HG03196 (cell line): ENCODE results near the gene LRRC4B.
"Not testable (repeated sequence)": the region's sequence is repeated elsewhere in the genome, so short reads cannot be mapped to it uniquely, and the experiment has no call there.

Experiments
- ATAC-seq: cut with Tn5 transposase; IDR thresholded peaks from one replicate; pipeline ENCODE4 v1.9.1; 2021; ENCODE audit not compliant: unreplicated experiment

Gene LRRC4B

DNA sequence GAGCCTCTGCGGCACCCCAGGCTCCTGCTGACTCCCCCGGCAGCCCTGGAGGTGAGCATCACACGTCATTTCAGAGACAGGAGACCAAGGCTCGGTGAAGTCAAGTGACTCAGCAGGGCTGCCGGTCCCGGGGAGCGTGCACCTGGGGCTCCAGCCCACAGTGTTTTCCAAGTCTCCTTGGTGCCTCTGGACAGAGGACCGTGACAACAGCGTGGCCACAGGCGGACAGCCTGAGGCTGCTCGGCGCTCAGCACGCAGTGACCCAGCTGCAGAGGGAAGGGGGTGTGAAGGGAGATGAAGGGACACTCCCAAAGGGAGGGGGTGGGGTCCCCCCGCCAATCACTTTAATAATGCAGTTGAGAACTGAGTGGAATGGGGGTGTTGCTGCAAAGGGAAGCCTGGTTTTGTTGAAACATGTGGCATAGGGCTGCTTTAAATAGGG lies 37.0 kb downstream of the LRRC4B start:
- ATAC-seq: no peak

DNA sequence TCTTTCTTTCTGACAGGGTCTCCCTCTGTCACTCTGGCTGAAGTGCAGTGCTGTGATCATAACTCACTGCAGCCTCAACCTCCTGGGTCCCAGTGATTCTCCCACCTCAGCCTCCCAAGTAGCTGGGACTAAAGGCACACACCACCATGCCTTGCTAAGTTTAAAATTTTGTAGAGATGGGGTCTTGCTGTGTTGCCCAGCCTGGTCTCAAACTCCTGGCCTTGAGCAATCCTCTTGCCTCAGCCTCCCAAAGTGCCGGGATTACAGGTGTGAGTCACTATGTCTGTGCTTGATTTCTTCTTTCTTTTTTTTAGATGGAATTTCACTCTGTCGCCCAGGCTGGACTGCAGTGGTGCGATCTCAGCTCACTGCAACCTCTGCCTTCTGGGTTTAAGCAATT lies 40.2 kb downstream of the LRRC4B start:
- ATAC-seq: not testable (repeated sequence)

DNA sequence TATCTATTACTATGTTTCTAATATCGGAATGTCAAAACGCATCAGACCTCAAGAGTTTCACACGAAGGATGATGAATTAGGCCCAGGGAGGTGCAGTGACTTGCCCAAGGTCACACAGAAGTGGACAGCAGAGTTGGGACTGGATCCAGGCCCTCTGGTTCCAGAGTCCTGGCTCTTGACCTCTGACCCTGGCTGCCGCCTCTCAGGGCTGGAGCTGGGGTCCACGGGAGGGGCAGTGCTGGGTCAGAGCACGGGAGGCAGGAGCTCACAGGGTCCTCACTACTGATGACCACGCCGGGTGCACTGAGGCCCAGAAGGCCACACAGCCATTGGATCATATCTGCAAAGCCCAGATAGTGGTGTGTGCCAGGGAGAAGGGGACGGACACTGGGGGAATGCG lies 45.4 kb downstream of the LRRC4B start:
- ATAC-seq: no peak

DNA sequence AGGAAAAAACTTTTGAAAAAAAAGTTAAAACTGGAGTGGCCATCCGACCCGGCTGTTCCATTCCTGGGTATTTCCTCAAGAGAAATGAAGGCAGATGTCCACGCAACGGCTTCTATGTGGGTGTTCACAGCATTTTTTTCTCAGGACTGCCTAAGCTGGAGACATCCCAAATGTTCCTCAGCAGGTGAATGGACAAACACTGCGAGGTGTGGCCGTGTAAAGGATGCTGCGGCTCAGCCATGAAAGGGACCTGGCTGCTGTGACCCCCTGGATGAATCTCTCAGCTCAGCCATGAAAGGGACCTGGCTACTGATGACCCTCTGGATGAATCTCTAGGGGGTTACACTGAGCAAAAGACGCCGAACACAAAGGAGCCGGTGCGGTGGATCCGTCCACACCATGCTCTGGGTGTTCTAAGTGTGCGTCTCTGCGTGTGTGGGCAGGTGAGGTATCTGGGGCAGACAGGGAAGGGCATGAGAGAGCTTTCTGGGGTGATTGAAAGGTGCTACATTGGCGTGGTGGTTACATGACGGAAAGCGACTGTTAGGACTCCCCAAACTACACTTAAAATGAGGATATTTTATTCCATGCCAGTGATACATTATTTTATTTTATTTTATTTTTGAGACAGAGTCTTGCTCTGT lies 47.3 kb downstream of the LRRC4B start:
- ATAC-seq: no peak

- no peak for ATAC-seq
Observed at GRCh38 chr19:50519006-50519575, 49.1 kb downstream of the LRRC4B start.

DNA sequence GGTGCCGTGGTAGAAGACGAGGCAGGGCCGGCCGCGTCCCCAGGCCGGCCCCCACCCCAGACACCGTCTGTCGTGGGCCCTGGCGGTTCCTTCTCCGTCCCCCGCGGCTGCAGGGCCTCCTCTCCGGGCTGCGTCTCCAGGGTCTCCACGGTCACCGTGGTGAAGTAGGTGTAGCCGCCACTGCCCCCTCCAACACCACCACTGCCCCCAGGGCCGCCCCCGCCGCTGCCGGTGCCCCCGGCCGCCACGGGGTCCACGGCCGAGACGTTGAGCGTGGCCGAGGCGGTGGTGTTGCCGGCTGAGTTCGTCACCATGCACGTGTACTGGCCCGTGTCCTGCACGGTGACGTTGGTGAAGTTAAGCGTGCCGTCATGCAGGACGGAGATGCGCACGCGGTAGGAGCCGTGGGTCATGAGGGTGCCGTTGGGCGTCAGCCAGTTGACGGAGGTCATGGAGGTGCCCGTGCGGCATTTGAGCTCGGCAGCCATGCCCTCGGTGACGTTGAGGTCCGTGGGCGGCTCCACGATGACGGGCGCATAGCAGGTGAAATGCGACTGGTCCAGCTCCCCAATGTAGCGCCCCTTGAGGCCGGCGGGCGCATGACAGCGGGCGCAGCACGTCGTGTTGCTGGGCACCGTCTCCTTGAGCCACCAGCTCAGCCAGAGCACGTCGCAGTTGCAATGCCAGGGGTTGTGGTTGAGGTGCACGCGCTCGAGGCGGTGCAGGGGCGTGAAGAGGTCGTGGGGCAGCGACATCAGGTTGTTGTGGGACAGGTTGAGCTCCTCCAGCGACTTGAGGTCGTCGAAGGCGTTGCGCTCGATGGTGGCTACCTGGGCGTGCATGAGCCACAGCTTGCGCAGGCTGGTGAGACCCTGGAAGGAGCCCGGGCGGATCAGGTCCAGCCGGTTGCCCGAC lies 49.9 kb downstream of the LRRC4B start:
- ATAC-seq: no peak

- no peak for ATAC-seq
Observed at GRCh38 chr19:50517704-50518075, 50.5 kb downstream of the LRRC4B start.

- ATAC-seq: no peak
Observed at GRCh38 chr19:50516964-50517703, 51.1 kb downstream of the LRRC4B start.

DNA sequence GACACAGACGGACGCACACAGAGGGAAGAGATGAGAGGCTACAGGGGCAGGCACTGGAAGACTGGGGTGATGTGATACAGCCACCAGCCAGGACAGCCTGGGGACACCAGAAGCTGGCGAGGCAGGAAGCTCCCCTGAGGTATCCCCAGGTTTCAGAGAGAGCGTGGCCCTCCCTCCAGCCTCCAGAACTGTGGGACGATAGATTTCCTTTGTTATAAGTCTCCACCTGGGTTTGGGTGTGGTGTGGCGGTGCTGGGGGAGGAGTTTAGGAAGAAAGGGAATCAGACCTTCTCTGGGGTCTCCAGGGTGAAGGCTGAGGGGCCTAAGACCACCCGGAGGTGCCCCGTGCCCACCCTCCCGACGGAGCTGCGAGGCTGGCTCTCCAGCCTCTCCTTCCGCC lies 51.8 kb downstream of the LRRC4B start:
- ATAC-seq: no peak

- no peak for ATAC-seq
Observed at GRCh38 chr19:50515168-50515561, 53.1 kb downstream of the LRRC4B start.

DNA sequence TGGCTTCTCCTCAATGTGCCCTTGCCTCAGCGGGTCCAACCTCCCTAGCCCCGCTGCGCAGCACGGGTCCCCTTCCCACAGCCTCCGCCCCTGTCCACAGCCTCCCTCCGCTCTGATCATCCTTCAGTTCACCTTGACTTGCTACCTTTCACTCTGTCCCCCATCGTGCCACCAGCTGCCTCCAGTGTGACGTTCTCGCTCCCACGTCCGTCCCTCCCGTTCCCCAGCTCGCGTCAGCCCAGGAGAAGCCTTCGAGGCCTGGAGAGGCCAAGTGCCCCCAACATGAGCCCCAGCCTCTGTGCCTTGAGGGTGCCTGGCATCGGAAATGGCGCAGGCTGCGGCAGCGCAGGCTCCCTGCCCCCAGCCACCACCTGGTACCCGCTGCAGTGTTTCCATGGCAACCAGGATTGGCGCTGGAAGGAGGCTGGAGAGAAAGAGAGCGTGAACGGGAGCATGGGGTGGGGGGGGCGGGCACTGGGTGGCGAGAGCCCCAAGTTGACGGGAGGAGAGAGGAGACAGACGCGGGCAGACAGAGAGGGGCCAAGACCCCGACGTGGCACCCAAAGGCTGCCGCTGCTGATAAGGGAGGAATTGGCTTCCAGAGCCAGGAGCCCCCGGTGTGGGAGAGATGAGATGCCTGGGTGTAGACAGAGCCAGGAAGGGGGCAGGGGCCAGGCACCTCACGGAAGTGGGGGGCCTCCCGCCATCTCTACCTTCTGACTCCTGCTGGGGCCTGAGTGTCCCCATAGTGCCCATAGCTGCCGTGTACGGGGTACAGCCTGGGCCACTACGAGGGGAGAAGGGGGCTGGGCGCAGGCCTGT lies 53.7 kb downstream of the LRRC4B start:
- ATAC-seq: no peak

GRCh38 chr19:50513746-50514345 lies 54.4 kb downstream of the LRRC4B start, which contains the start of gene ASPDH:
ASPDH (minus strand) TSS chr19:50513913; CDS start chr19:50513823, 90 bp downstream.
- no peak for ATAC-seq

DNA sequence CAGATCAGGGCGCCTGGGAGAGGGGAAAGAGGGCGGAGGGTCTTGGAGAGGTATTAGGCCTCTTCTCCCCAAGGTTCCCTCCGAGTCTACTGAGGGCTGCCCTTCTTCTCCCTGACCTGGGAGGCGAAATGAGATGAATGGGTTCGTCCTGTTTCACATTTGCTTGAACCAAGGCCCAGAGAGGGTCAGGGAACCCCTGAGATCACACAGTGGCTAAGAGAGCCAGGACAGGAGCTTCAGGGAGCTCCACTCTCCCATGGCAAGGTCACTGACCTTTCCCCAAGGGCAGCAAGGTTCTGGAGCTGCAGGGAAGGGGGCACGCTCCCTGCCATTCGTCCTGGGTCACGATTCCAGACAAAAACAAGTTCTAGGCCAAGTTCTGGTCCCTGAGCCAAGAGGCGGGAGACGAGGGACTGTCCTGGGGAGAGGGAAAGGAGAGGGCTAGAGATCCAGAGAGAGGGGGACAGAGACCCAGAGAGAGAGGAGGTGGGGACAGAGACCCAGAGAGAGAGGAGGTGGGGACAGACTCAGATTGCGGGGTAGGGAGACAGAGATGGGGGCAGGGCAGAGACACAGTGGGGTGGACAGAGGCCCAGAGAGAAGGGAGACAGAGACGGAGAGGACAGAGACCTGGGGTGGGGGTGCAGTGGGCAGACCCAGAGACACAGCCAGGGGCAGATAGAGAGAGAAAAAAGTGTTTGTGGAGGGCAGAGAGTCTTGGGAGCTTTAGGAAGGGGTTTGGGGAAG lies 55.1 kb downstream of the LRRC4B start:
- no peak for ATAC-seq

DNA sequence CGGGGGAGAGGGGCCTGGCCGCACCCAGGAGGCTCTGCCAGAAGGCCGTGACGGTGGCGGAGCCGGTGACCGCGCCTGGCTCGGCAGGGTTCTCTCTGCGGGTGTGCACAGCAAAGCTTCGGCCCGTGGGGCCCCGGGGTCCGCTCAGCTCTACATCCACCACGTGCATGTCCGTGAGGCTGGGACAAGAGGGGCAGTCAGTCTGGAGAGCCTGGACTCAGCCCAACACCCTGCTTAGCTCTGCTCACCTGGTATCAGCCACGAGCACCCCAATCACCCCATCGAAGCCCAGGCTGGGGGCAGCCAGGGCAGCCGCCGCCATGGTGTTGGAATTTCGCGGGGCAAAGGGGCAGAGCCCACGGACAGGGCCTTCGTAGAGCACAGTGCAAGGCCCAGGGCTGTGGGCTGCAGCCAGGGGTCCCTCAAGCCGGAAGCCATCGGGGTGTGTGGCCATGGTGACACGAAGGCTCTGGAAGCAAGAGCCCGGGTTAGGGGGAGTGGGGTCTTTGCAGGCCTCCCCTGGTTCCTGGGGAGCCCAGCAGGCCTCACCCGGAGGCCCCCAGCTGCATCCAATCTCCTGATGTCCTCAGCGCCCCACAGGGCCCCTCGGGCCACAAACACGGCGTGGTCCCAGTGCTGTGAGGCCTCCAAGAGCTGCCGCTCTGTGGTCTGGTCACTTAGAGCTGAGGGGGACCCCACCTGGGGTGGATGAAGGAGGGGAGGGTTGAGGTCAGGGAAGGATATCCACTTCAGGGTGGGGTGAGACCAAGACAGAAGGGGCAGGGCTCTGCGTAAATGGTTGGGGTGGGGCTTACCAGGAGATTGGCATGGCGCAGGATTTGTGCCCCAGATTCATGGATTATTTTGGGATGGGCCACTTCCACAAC lies 55.9 kb downstream of the LRRC4B start:
- no peak for ATAC-seq

DNA sequence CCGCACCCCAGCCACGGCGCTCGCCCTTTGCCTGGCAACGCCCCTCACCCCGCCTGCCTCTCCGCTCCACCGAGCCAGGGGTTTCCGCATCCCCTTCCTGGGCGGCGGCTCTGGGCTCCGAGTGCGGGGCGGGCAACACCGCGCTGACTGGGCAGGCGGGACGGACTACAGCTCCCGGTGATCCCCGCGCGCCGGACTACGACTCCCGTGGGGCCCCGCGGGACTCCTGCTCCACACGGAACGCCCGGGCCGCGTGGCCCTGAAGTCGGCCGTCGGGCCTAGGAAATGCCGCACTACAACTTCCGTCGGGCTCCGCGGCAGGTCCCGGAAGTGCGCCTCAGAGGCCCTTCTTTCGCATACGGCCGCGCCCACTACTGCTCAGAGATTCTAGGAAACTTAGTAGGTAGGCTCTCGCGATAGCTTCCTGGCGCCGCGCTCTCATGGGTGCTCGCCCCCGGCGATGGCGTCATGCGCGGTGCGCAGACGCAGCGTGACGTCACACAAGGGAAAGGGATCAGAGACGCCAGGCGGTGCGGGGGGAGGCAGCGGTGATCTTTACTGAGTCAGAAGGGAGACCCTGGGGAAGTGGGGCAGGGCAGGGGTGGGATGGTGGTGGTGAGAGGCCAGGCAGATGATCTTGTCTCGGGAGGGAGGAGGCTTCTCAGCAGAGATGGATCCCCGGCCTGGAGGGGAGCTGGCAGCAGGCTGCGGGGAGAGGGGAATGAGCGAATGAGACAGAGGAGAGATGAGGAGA lies 57.0 kb downstream of the LRRC4B start, which contains the start of gene JOSD2:
JOSD2 (minus strand) TSS at position 123 of the 754 bp plus-strand sequence. CDS start 760 bp downstream, outside the sequence.
- ATAC-seq: peak; percentile 81

DNA sequence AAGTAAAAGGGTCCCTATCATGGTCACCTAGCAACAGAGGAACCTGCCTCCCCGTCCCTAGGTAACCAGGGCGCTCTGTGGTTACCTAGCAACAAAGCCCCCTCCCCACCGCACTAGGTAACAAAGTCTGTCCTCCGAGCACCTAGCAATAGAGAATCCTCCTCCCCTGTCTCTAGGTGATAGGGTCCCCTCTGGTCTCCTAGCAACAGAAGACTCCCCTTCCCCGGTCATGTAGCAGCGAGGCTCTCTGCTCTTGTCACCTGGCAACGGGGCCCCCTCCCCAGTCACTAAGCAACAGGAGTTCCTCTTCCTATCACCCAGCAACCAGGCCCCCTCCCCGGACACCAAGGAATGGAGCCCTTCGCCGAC lies 57.6 kb downstream of the LRRC4B start:
- ATAC-seq: no peak

DNA sequence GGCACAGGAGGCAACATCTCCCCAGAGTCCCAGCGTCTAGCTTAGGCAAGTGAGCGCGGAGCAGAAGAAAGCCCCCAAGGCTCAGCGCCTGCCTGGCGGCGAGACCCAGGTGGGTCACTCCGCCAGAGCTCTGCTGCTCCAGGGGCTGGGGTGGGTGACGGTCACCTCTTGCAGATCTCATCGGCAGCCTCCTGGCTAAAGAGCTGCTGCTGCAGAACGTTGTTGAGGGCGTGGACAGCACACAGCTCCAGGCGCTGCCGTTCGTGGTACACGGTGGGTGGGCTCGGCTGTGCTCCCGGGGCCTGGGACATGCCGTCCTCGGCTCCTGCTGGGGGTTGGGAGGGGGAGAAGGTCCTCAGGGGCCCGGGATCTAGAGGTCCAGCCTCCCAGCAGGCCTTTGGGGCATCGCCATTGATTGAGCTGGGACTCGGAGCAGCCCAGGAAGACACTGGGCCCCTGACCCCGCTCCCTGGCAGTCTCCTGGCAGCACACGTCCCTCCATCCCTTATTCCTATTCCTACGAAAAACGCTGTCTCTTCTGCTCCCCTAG lies 58.0 kb downstream of the LRRC4B start:
- no peak for ATAC-seq
